ENCODE results near the gene ZNF827.

Gene ZNF827

DNA sequence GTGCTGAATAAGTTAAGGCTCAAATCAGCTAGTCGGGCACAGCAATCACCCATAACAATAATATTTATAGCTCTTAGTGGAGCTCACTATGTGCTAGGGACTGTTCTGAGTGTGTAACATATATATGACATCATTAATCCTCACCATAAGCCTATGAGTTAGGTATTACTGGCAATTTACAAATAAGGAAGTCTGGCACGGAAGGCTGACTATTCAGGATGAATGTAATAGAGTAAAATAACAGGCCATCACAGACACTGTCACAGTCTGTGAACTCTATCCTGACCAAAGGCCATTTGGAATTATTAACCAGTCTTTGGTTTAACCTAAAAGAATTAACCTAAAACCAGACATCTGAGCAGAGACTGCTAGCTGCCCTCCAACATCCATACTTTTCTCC is 139.4 kb downstream of the ZNF827 start:
- no peak for DNase-seq (ENCODE audit: low spot score)

DNA sequence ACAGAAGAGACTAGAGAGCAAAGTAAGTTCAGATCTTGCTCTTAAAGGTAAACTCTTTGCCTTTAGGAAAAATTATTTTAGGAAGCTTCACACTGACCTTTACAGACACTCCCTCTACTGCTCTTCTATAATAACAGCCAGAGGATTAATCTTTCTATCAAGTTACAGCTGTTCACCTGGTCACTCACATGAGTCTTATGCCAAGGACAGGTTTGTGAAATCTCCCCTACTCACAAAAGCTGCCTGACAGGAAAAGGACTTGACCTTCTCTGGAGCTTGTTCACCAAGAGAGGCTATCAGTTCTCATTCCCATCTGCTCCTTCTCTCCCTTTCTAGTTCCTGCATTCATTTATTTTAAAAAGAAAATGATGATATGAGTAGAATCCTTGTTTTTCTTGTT is 141.3 kb downstream of the ZNF827 start:
- no peak for DNase-seq (ENCODE audit: low spot score)

DNA sequence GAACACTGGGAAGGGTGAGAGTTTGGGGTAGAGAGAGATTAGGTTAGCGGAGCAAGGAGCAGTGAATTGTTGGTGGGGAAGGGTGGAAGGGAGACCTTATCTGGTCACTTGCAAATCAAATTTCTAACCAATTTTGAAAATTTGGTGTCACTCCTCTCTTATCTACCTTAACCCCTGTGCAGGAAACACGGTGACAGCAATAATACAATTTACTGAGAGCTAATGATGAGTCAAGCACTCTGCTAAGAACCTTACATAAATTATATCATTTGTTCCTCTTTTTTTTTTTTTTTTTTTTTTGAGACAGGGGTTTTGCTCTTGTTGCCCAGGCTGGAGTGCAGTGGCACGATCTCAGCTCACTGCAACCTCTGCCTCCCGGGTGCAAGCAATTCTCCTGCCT is 142.3 kb downstream of the ZNF827 start:
- DNase-seq (ENCODE audit: low spot score), result no peak

DNA sequence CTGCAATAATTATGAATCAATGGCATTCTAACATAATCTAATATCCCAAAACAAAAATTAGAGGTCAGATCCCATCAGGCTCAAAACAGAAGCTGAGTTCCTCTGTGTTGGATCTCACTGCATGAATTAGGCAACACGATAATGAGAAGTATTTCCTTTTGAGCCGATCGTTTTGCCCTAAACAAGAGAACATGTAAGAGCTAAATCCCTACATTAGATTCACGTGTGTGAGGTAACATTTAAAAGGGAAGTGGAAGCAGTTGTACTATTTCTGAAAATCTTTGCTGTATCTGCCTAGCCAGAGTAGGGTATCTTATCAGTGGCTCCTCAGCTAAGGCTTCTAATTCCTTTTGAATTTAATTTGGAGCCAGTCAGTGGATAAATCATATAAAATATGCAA is 143.1 kb downstream of the ZNF827 start:
- no peak for DNase-seq (ENCODE audit: low spot score)

DNA sequence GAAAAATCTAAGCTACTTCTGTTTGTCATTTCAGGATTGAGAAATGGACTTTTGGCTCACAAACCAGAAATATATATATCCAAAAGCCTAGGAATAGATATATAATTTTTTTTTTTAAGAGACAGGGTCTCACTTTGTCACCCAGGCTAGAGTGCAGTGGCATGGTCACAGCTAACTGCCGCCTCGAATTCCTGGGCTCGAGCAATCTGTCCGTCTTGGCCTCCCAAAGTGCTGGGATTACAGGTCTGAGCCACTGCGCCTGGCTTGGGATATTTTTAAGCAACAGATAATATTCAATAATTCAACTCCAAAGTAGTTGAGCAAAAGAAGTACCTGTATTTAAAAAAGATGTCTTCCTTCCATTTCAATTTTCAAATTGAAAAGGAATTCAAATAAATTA is 146.2 kb downstream of the ZNF827 start:
- DNase-seq (ENCODE audit: low spot score), result no peak

DNA sequence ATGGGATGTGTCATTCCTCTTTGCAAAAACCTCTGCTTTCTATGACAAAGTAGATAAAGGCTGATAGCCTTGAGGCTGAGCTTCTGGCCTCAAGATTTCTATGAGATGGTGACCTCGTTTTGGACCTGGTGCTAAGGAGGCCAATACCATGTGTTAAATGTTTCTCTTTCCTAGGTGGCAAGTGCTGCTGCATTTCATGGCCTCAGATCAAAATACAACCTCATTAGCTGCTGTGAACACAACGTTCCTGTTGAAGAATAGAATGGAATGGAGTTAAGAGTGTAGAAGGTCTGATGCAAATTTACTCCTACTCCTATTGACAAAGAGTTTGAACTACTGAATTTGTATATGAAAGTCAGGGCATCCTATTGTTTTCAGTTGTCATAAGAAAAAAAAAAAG is 146.6 kb downstream of the ZNF827 start:
- DNase-seq (ENCODE audit: low spot score), result no peak

DNA sequence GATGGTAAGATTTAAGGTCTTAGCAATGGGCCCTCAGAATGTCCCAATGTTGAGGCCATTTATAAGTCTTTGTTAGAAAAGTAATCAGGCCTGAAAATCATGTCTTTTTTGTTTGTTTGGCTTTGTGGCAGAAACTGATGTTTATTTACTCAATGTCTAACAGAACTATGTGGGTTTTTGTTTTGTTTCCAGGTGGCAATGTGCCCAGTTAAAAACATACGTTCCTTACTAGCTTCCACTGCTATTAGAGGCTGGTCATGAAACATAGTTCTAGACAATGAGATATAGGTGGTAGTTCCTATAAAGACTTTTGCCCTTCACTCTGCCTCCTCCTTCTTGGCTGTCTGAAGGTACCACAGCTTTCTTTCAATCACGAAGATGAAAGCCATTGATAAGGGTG is 149.9 kb downstream of the ZNF827 start:
- no peak for DNase-seq (ENCODE audit: low spot score)

DNA sequence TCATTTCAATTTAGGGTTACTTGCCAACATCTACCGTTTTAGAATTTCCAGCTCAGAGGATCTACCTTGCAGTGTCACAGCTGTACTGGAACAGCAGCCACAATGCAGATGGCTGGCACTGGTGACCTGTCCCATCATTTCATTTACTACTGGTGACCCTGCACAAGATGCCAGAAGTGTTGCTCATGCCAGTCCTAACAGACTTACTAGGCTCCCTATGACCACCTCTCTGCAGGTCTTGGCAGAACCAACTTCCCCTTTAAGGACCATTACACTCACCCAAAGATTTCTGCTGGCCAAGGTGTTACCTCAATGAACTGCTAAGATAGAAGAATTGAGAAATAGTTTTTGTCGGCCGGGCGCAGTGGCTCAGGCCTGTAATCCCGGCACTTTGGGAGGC is 151.8 kb downstream of the ZNF827 start:
- DNase-seq (ENCODE audit: low spot score), result no peak

DNA sequence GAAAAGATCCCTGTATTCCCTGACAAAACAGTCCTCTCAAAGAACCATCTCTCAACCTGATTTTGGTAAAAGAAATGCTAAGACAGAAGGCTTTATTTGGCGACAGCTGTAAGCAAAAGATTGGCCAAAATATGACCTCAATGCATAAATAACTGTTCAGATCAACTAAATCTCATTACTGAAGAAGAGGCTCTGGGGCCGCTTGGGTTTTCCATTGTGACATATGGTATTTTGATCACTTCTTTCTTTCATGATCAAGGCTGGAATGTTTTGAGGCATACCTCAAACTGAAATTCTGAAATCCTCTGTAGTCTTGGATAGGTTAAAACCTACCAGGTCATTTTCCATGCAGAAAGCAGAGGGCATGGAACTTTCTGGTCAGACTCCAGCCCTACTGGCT is 152.4 kb downstream of the ZNF827 start:
- DNase-seq (ENCODE audit: low spot score), result no peak

DNA sequence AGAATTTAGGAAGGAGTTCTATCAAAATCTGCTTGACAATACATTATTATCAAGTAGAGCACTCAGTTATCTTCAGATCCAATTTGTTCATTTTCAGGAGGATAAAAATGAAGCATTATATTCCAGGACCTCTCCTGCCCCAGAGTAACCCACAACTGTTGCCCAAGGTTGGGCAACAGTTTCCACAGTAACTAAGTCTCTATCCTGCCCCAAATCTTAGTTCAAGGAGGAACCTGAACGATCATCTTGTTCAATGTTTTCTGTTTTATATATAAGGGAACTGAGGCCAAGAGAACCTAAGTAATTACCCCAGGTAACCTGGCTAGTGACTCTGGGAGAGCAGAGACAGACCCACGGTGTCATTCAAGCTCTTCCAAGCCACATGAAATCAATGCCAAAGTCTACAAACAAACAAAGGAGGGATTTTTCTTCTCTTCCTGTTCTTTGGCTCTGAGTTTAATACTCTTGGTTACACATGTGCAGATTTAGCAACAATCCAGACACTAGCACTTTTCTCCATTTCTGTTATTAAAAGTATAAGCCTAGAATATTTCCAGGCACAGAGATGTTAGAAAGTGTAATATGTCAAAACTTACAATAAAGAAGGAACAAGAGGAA is 153.1 kb downstream of the ZNF827 start:
- no peak for DNase-seq (ENCODE audit: low spot score)

DNA sequence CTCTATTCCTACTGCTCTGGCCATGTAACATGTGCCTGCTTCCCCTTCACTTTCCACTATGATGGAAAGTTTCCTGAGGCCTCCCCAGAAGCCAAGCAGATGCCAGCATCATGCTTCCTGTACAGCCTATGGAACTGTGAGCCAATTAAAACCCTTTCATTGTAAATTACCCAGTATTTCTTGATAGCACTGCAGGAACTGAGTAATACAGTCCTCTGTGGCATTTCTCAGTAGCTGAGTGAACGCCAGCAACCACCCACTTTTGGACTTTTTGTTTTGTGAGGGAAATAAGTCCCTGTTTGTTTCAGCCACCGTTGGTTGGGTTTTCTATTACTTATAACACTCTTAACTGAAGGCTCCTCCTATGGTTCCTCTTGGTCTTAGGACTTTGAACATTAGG is 154.6 kb downstream of the ZNF827 start:
- DNase-seq (ENCODE audit: low spot score), result no peak

DNA sequence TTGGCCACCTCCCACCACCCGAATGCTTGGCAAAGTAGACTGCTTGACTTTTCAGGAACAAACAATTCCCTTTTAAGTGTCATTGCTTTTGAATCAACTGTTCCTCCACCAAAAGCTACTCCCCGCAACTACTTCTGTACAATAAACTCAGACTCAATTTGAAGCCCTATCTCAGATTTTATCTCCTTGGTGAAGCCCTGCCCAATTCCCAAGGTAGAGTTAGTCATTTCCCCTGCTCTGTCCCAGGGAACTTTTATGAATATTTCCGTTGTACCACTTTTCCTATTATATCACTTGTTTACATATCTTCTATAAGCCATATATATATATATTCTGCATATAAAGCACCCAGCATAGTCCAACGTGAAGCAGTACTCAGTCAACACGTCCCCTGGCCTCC is 155.9 kb downstream of the ZNF827 start:
- DNase-seq (ENCODE audit: low spot score), result no peak

DNA sequence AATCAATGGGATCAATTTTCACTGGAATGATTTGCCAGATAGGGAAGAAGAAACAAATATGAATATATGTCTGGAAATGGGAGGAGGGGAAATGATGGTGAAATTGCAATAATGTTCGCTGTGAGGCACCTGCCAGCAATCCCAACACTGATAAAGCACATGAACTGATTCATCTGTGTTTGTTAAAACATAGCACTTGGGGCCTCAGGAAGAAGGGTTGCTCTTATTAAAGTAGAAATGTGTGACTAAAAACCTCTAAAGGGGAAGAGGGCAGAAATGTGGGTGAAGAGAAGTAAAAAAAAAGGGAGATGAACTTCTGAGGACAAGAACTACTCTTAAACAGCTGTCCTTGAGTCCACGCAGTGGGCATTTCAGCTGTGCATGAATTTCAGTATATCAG is 157.3 kb downstream of the ZNF827 start:
- DNase-seq (ENCODE audit: low spot score), result no peak

DNA sequence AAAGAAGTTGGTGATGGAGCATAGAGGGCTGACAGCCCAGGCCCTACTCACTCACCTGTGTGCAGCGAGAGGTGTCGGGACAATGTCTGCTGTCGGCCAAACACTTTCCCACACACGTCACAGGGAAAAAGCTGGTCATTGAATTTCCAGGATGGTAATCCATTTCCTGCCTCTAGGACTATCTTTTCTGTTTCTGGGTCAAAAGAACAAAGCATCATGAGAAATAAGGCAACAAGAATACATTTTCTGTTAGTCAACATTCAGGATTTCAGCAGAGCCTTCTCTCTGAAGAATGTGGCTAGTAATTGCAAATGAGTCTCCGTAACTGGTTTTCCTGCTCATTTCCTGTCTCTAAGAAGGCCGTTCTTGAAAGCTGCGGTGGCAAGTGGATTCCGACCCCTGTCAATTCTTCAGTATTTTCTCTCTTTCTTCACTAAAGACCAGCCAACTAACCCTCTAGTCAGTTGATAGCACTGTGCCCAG is 159.3 kb downstream of the ZNF827 start:
- DNase-seq (ENCODE audit: low spot score), result no peak

DNA sequence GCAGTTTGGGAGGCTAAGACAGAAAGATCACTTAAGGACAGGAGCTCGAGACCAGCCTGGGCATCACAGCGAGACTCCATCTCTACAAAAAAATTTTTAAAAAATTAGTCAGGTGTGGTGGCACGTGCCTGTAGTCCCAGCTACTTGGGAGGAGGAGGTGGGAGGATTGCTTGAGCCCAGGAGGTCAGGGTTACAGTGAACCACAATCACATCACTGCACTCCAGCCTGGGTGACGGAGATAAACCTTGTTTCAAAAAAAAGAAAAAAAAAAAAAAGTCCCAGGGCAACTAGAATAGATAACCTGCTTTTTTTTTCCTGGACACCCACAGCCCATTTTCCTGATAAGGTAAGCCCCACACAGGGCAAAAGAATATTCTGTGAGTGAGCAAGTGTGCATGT is 162.4 kb downstream of the ZNF827 start:
- DNase-seq (ENCODE audit: low spot score), result no peak

DNA sequence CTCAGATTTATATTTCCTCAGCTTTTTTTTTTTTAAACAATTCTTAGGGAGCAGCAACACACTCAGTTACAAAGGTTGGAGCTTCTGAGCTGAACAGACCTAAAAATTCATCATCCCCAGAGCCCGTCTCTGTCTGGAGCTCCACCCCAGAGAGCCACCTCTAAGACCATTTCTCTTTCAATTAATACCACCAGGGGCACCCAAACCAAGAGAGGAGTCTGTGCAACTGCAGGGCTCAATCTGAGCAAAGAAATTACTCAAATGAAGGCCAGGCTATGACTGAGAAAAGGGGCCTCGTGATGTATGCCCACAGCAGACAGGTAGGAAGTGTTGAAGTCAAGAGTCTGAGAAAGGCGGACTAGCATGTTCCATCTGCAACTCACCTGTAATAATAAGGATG is 163.2 kb downstream of the ZNF827 start:
- DNase-seq (ENCODE audit: low spot score), result no peak

DNA sequence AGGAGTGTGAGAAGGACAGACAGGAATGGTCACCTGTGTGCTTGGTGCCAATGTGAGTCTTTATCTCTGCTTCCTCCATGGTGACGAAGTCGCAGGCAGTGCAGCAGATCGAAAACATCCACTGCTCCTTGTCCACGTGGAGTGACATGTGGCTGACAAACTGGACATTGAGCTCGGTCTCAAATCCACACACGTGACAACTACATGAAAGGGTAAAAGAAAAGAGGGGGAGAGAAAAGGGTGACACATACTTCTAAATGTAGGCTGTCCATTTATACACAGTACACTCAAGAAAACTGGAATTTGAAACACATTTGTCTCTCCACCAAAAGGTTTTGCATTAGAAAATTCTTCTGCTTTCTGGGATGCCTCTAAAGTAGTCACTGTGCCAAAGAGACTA is 164.2 kb downstream of the ZNF827 start:
- DNase-seq (ENCODE audit: low spot score), result no peak

DNA sequence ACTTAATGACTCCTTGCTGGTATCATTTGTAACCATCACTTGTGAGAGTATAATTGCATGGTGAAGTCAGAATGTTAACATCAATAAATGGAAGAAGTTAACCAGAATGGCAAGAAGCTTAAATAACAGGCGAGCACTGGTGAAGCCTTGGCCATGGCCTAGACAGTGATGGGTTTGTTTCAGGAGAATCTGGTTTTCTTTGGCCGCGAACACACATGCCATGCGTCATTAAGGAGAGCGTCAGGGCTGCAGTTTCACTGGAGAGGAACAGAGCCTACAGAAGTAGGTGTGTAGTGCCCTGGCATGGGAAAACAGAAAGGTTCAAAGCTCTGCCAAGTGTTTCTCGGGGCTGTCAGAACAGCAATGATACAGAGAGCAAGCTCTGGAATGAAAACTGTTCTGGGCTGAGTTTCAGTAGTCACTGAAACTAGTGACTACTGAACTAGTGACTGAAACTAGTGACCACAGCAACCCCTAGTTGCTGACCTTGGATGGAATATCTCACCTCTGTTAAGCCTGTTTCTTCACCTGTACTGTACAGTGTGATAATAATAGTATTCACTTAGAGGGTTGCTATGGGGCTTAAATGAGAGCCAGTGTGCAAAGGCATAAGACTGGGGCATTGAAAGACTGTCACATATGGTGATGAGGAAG is 164.9 kb downstream of the ZNF827 start:
- DNase-seq (ENCODE audit: low spot score), result no peak

DNA sequence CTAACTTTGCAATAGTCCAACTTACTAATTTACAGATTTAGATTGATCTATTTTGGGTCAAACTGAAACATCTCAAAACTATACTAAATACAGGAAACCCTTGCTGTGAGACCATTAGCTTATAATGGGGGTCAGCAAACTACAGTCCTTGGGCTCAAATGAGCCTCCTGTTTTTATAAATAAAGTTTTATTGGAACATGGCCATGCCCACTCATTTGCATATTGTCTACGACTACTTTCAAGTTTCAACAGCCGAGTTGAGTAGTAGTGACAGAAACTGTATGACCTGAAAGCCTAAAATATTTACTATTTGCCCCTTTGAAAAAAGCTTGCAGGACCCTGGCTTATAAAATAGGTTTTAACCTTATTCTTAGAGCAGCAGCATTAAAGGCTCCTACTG is 166.3 kb downstream of the ZNF827 start:
- no peak for DNase-seq (ENCODE audit: low spot score)

DNA sequence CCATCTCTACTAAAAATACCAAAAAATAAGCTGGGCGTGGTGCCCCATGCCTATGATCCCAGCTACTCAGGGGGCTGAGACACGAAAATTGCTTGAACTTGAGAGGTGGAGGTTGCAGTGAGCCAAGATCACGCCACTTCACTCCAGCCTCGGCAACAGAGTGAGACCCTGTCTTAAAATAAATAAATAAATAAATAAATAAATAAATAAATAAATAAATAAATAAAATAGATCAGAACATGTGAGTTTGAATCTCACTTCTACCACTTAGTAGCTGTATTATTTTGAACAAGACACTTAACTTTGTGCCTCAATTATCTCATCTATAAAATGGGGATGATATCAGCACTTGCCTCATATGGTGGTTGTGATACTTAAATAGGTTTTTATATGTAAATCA is 168.5 kb downstream of the ZNF827 start:
- no peak for DNase-seq (ENCODE audit: low spot score)

DNA sequence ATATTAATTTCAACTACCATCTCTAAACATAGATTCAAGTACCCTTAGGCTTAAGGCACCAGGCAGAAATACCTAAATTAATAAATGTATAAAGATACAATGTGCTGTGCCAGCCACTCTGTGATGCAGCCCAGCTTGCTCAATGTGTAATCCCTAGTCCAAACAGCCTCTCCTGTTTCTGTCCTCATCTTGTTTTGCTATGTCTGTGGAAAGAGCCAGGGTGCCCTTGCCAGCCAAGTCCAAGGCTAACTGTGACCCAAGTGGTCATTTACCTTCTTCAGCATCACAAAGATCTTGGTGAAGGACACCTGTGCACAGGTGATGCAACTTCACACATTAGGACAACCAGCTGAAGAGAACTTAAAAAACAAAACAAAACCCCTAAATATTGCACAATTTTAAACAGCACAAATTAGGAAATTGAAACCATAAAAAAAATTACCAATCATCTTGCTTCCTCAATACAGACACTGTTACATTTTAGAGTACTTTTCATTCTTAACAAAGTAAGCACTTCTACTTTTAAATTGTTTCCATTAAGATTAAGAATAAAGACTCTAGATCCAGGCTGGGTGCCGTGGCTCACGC is 169.1 kb downstream of the ZNF827 start:
- DNase-seq (ENCODE audit: low spot score), result no peak

DNA sequence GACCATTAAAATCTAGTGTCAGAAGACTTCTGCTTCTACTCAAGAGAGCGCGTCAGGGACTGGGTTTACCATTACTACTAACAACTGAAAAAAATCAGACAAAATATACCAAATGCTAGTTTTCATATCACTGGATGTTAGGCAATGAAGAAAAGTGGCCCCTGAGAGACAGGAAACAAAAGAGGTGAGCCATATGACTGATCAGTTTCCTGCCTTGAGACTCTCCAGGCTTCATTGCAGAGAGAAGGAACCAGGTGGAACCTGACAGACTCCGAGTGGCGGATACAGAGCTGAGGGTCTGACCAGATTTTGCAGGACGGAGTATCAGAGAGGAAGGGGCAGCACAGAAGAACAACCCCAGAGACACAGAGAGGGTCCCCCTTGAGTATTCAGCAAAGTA is 172.3 kb downstream of the ZNF827 start:
- no peak for DNase-seq (ENCODE audit: low spot score)

DNA sequence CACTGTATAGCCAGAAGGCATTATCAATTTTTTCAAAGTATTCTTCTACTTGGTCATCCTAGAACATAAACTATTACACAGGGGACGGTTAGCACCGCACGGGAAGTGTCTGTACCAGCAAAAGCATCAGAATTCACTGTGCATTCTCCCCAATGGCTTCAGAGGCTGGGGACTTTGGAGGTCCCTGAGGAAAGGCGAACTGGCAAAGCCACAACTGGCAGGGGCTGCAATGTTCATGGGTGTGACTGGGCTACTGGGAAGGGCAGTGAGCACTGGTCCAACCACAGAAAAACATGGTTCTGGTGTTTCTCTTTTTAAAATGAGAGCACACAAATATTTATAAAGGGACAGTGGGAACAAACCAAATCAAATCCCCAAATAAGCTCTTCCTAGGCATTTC is 175.2 kb downstream of the ZNF827 start:
- no peak for DNase-seq (ENCODE audit: low spot score)

DNA sequence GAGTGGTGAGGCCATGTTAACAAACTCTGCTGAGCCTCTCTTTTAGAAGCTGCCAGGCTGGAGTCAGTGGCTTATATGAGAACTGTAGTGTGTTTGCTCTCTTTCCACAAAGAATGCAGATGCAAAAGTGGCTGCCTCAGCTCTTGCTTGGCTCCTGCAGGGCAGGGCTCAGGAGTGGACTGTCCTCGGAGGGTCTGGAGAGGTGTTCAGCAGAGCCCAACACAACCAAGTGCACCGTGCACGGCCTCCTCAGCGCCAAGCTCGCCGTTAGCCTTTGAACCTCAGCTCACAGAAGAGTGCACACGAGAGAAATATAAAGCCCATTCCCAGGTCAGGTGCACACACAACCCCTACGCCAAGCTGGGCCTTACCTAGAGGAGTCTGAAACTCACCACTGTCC is 175.9 kb downstream of the ZNF827 start:
- DNase-seq (ENCODE audit: low spot score), result no peak

Measured in Ammon's horn (tissue), 1 donor.